ENCODE data around the gene RAB3B. TPM values are rescaled to one million over a fixed set of nuclear protein-coding genes. Genes with fewer than 3 reads are reported as not detected.
A peak's percentile ranks its signal among the peaks of the same experiment; 100 is the strongest.

The RAB3B gene
- polyA plus RNA-seq, 3 donors = under 0.01 TPM; not detected in 2

DNA sequence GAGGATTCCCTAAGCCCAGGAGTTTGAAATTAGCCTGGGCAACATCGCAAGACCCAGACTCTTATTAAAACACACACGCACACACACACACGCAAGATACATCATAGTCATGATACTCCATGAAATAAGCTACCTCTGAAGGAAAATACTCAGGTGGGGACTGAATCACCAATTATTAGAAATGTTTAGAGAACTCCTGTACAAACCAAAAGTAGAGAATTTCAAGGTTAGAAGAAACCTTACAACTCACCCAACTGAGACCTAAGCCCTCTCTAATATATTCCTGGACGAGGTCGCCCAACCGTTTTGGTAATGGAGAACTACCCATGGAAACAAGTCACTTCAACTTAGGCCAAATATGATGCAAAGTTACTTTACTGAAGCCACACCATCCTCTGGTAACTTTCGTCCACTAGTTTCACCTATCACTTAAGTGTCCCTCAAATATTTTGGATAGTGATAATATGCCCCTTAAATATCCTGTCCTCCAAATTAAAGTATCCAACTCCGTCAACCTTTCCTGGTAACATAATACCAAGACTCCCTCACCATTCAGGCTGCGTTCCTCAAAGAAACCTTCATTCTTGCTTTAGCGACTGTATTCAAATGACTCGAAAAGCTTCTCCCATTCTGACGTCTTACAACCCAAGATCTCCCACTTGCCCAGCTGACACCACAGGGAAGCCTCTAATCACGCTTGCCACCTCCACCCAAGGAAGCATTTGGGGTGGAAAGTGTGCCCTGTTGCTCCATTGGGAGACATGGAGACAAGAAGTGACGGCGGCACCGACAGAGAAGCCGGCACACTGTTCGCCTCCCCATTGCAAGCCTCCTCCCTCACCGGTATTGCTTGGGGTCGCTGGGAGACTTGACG is 112.8 kb downstream of the RAB3B start:
- DNase-seq = peak; percentile 15 to 49 (median 18)
- H3K4me3 Mint-ChIP-seq = no peak overlapping the region
- H3K4me3 ChIP-seq (replicated peaks in 1 of 3; ENCODE audit: low read depth in 2 of 3, low read length in 3 of 3) = peak overlapping the region; percentile 73 to 100 (median 95)

DNA sequence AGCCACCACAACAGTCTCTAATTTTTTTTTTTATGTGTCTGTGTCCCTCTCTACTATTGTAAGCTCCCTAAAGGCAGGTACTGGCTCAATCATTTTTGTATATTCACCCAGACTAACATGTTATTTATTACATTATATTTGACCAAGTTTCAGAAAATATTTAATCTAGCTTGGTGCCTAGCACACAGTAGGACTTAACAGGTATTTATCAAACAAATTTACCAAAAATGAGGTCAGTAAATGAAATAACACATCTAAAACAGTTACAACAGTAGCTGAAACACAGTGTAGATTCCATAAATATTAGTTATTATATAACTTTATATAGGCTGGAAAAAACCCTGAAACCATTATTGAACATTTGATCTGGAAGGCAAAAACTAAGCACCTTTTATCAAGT is 114.7 kb downstream of the RAB3B start:
- no peak for DNase-seq
- Histone ChIP-seq H3K36me3 (replicated peaks in 1 of 2; ENCODE audit: control insufficient read depth in 1 of 2, insufficient read depth in 2 of 2, low read length in 2 of 2) (peaks cover 5 to 22% of the 10 kb centered on the region in 2 donors), H3K4me3 (replicated peaks in 1 of 3; ENCODE audit: low read depth in 2 of 3, low read length in 3 of 3) (no peak overlapping the region), H3K9ac (ENCODE audit: insufficient read depth, low read length, poor library complexity, severe bottlenecking) (peak overlapping the region; percentile 11), H4K20me1 (ENCODE audit: insufficient read depth, low read length) (peaks cover 43% of the 10 kb centered on the region), H3K27me3 (ENCODE audit: control insufficient read depth in 2 of 2, insufficient read depth in 2 of 2, low read length in 2 of 2) (no peaks in the 10 kb centered on the region), H3K4me2 (replicated peaks; ENCODE audit: extremely low read depth, low read length, poor library complexity, severe bottlenecking) (peak overlapping the region; percentile 20), H3K79me2 (ENCODE audit: insufficient read depth, low read length) (peaks cover 76% of the 10 kb centered on the region), H2AFZ (ENCODE audit: insufficient read depth, low read depth, low read length, poor library complexity, severe bottlenecking) (no peak overlapping the region), H3K4me1 (ENCODE audit: control insufficient read depth in 1 of 2, insufficient read depth in 2 of 2, low read length in 2 of 2) (peaks cover 26 to 41% of the 10 kb centered on the region in 2 donors), H3K9me3 (replicated peaks in 1 of 2; ENCODE audit: control insufficient read depth in 1 of 2, insufficient read depth in 1 of 2, low read length in 2 of 2) (no peaks in the 10 kb centered on the region), H3K27ac (ENCODE audit: low read depth in 1 of 2, low read length in 2 of 2) (peak overlapping the region in 1 of 2 donors; percentile 58)
- Mint-ChIP-seq H3K9me3 (no peaks in the 10 kb centered on the region), H3K27me3 (ENCODE audit: low read depth in 3 of 3) (peaks cover 0 to 6% (median 3%) of the 10 kb centered on the region in 3 donors), H3K27ac (peak overlapping the region in 5 of 7 donors; percentile 35 to 86 (median 80)), H3K4me1 (peaks cover 33% of the 10 kb centered on the region), H3K4me3 (peak overlapping the region in 1 of 2 donors; percentile 67), H3K36me3 (peaks cover 16 to 18% of the 10 kb centered on the region in 2 donors)
- TF ChIP-seq, protein P1, sequence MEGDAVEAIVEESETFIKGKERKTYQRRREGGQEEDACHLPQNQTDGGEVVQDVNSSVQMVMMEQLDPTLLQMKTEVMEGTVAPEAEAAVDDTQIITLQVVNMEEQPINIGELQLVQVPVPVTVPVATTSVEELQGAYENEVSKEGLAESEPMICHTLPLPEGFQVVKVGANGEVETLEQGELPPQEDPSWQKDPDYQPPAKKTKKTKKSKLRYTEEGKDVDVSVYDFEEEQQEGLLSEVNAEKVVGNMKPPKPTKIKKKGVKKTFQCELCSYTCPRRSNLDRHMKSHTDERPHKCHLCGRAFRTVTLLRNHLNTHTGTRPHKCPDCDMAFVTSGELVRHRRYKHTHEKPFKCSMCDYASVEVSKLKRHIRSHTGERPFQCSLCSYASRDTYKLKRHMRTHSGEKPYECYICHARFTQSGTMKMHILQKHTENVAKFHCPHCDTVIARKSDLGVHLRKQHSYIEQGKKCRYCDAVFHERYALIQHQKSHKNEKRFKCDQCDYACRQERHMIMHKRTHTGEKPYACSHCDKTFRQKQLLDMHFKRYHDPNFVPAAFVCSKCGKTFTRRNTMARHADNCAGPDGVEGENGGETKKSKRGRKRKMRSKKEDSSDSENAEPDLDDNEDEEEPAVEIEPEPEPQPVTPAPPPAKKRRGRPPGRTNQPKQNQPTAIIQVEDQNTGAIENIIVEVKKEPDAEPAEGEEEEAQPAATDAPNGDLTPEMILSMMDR (IDR thresholded peaks at IDR 0.05) = no peak
- intact Hi-C loops (cut with micrococcal nuclease) = loop anchor here (5.0 to 10.0 kb wide), 2 partner anchors 359 to 529 kb away; partner anchors contain the start of genes ORC1 (in 2 of the 2), PRPF38A (in 2 of the 2) and EPS15 (in 1 of the 2)

More for the DNA sequence above, 112.8 kb downstream of the RAB3B start:
- peak overlapping the region; percentile 74 for H2AFZ ChIP-seq (ENCODE audit: insufficient read depth, low read depth, low read length, poor library complexity, severe bottlenecking)
- peaks cover 9 to 18% of the 10 kb centered on the region in 2 donors for H3K36me3 Mint-ChIP-seq
- H3K9me3 ChIP-seq (replicated peaks in 1 of 2; ENCODE audit: control insufficient read depth in 1 of 2, insufficient read depth in 1 of 2, low read length in 2 of 2) = no peaks in the 10 kb centered on the region
- H4K20me1 ChIP-seq (ENCODE audit: insufficient read depth, low read length) = peaks cover 25% of the 10 kb centered on the region
- WGBS (ENCODE audit: insufficient coverage) = 0% methylated on average over 13 of the region's 21 CpGs
- TF ChIP-seq, protein P1 (IDR thresholded peaks at IDR 0.05) = no peak
- peak overlapping the region; percentile 96 to 99 for H3K27ac ChIP-seq (ENCODE audit: low read depth in 1 of 2, low read length in 2 of 2)
- peaks cover 26 to 41% of the 10 kb centered on the region in 2 donors for H3K4me1 ChIP-seq (ENCODE audit: control insufficient read depth in 1 of 2, insufficient read depth in 2 of 2, low read length in 2 of 2)
- H3K36me3 ChIP-seq (replicated peaks in 1 of 2; ENCODE audit: control insufficient read depth in 1 of 2, insufficient read depth in 2 of 2, low read length in 2 of 2) = peaks cover 5 to 12% of the 10 kb centered on the region in 2 donors
- H3K4me2 ChIP-seq (replicated peaks; ENCODE audit: extremely low read depth, low read length, poor library complexity, severe bottlenecking) = peak overlapping the region; percentile 83
- H3K4me1 Mint-ChIP-seq = peaks cover 20% of the 10 kb centered on the region
- peaks cover 8 to 12% (median 11%) of the 10 kb centered on the region in 3 donors for H3K27me3 Mint-ChIP-seq (ENCODE audit: low read depth in 3 of 3)
- H3K79me2 ChIP-seq (ENCODE audit: insufficient read depth, low read length) = peaks cover 58% of the 10 kb centered on the region
- H3K27ac Mint-ChIP-seq = no peak overlapping the region
- intact Hi-C loops (cut with micrococcal nuclease) = loop anchor here (5.0 to 10.0 kb wide), 2 partner anchors 360 to 527 kb away; partner anchors contain the start of genes ORC1 (in 2 of the 2), PRPF38A (in 2 of the 2) and EPS15 (in 1 of the 2)
- no peaks in the 10 kb centered on the region for H3K27me3 ChIP-seq (ENCODE audit: control insufficient read depth in 2 of 2, insufficient read depth in 2 of 2, low read length in 2 of 2)
- H3K9ac ChIP-seq (ENCODE audit: insufficient read depth, low read length, poor library complexity, severe bottlenecking) = peak overlapping the region; percentile 99
- no peaks in the 10 kb centered on the region for H3K9me3 Mint-ChIP-seq

Data from CD14-positive monocyte (primary cell).